Nephron progenitor cell (in vitro differentiated cells): ENCODE data around the gene ZNF274.

ENCODE experiments used
- DNase-seq: peaks from one replicate; pipeline ENCODE4 v3.0.0; 2021
- H3K27ac Mint-ChIP-seq: 2 replicates; pipeline ENCODE4 v1.8.0; 2021; ENCODE audit warnings: mild to moderate bottlenecking, moderate library complexity, mixed read lengths
- H3K27me3 Mint-ChIP-seq: 2 replicates; pipeline ENCODE4 v1.8.0; 2021; ENCODE audit warnings: mild to moderate bottlenecking, low read depth, mixed read lengths; ENCODE audit not compliant: poor library complexity
- H3K36me3 Mint-ChIP-seq: 2 replicates; pipeline ENCODE4 v1.8.0; 2021; ENCODE audit warnings: low read depth, mixed read lengths
- H3K4me1 Mint-ChIP-seq: 2 replicates; pipeline ENCODE4 v1.8.0; 2021; ENCODE audit warnings: mixed read lengths
- H3K4me3 Mint-ChIP-seq: 2 replicates; pipeline ENCODE4 v1.8.0; 2021; ENCODE audit warnings: mild to moderate bottlenecking, moderate library complexity, mixed read lengths
- H3K9me3 Mint-ChIP-seq: 2 replicates; pipeline ENCODE4 v1.8.0; 2021; ENCODE audit warnings: mild to moderate bottlenecking, moderate library complexity, mixed read lengths
- CTCF ChIP-seq: fragments of 200-600 bp; sonication (generic); IDR thresholded peaks from 2 replicates; pipeline ENCODE4 v1.5.0; 2021; ENCODE audit warnings: antibody characterized with exemption

ZNF274 gene

GRCh38 chr19:58170860-58171259, 12.0 kb upstream of the ZNF274 start:
- H3K27me3 Mint-ChIP-seq: peaks cover 6% of the 10 kb centered on the region
- no peaks in the 10 kb centered on the region for H3K4me1 Mint-ChIP-seq
- peaks cover 12% of the 10 kb centered on the region for H3K36me3 Mint-ChIP-seq
- DNase-seq: no peak
- H3K27ac Mint-ChIP-seq: no peak overlapping the region
- TF ChIP-seq CTCF: no peak
- H3K4me3 Mint-ChIP-seq: no peak overlapping the region
- peaks cover 89% of the 10 kb centered on the region for H3K9me3 Mint-ChIP-seq

- Mint-ChIP-seq H3K36me3 (peaks cover 92% of the 10 kb centered on the region), H3K27ac (peak overlapping the region; percentile 73), H3K9me3 (peaks cover 96% of the 10 kb centered on the region), H3K4me3 (peak overlapping the region; percentile 95), H3K27me3 (peaks cover 4% of the 10 kb centered on the region), H3K4me1 (peaks cover 8% of the 10 kb centered on the region)
- peak; percentile 30 for DNase-seq
- no peak for TF ChIP-seq CTCF
Observed at GRCh38 chr19:58181902-58182576, 822 bp upstream of the ZNF274 start.

- peak overlapping the region; percentile 95 for H3K4me3 Mint-ChIP-seq
- H3K9me3 Mint-ChIP-seq: peaks cover 96% of the 10 kb centered on the region
- peak overlapping the region; percentile 100 for H3K27ac Mint-ChIP-seq
- peaks cover 8% of the 10 kb centered on the region for H3K4me1 Mint-ChIP-seq
- peaks cover 4% of the 10 kb centered on the region for H3K27me3 Mint-ChIP-seq
- H3K36me3 Mint-ChIP-seq: peaks cover 92% of the 10 kb centered on the region
- no peak for TF ChIP-seq CTCF
- no peak for DNase-seq
Observed at GRCh38 chr19:58182577-58182988, 278 bp upstream of the ZNF274 start.

GRCh38 chr19:58183817-58184215, 955 bp downstream of the ZNF274 start:
- Mint-ChIP-seq H3K27me3 (peaks cover 4% of the 10 kb centered on the region), H3K4me3 (peak overlapping the region; percentile 95), H3K4me1 (peaks cover 8% of the 10 kb centered on the region), H3K27ac (peak overlapping the region; percentile 72), H3K9me3 (peaks cover 95% of the 10 kb centered on the region), H3K36me3 (peaks cover 92% of the 10 kb centered on the region)
- DNase-seq: no peak
- TF ChIP-seq CTCF: no peak

GRCh38 chr19:58196901-58197616, 14.2 kb downstream of the ZNF274 start:
- peaks cover 100% of the 10 kb centered on the region for H3K9me3 Mint-ChIP-seq
- no peak overlapping the region for H3K4me3 Mint-ChIP-seq
- no peaks in the 10 kb centered on the region for H3K4me1 Mint-ChIP-seq
- no peak overlapping the region for H3K27ac Mint-ChIP-seq
- DNase-seq: no peak
- H3K36me3 Mint-ChIP-seq: peaks cover 100% of the 10 kb centered on the region
- no peak for TF ChIP-seq CTCF
- peaks cover 14% of the 10 kb centered on the region for H3K27me3 Mint-ChIP-seq
